Endothelial cell of umbilical vein (primary cell): Measurements from ENCODE around the gene RELN. TPM values are rescaled to one million over a fixed set of nuclear protein-coding genes. Genes with fewer than 3 reads are reported as not detected.

Source experiments
- BruUV-seq: library from RNA; stranded (reverse); fragments of 400-500 nt; replicated peaks from 2 replicates; lab custom pipeline; 2021; lab: Mats Ljungman, UMichigan
- CTCF ChIA-PET: fragments of 300-600, 350-600 bp; sonication (Branson Sonifier 250); formaldehyde crosslinking; loops from one replicate; lab custom pipeline; 2021; ENCODE audit warnings: antibody characterized with exemption, inconsistent platforms; lab: Charles Lee
- POLR2A ChIA-PET: fragments of 300-600, 350-600 bp; sonication (Branson Sonifier 250); formaldehyde crosslinking; loops from one replicate; lab custom pipeline; 2021; ENCODE audit warnings: antibody characterized with exemption, inconsistent platforms; lab: Charles Lee
- DNase-seq: peaks from one replicate; pipeline ENCODE4 v3.0.0-alpha.2; 2011; ENCODE audit warnings: low read depth, low spot score
- FAIRE-seq: peaks from 2 replicates; lab custom pipeline; 2011; peaks lifted over from hg19 to GRCh38; lab: Jason Lieb, UNC
- H2AFZ ChIP-seq: 2 replicates; pipeline ENCODE4 v1.6.0; 2012; ENCODE audit warnings: low read depth, low read length, control low read depth, inconsistent platforms
- H3K27ac ChIP-seq: 2 replicates; pipeline ENCODE4 v1.5.1; 2011; ENCODE audit warnings: low read depth, mild to moderate bottlenecking, control low read depth, low read length, moderate library complexity; ENCODE audit not compliant: insufficient read depth
- H3K27me3 ChIP-seq, 2 experiments: 2 replicates each; pipeline versions ENCODE4 v1.6.0 to v1.6.1; 2011; ENCODE audit warnings: low read length in 2 of 2, mixed read lengths in 1 of 2; ENCODE audit not compliant: control insufficient read depth in 2 of 2, insufficient read depth in 2 of 2
- H3K36me3 ChIP-seq, 2 experiments: 2 replicates in 1 of 2; 3 replicates in 1 of 2; pipeline ENCODE4 v1.5.1; 2011; ENCODE audit warnings: low read length in 2 of 2, mild to moderate bottlenecking in 1 of 2, moderate library complexity in 1 of 2; ENCODE audit not compliant: control insufficient read depth in 2 of 2, insufficient read depth in 2 of 2; ENCODE audit errors: extremely low read depth in 1 of 2
- H3K4me1 ChIP-seq: 3 replicates; pipeline ENCODE4 v1.5.1; 2011; ENCODE audit warnings: mild to moderate bottlenecking, low read length; ENCODE audit not compliant: control insufficient read depth, insufficient read depth; ENCODE audit errors: extremely low read depth
- H3K4me2 ChIP-seq: 2 replicates; pipeline ENCODE4 v1.6.1; 2011; ENCODE audit warnings: low read length, control low read depth, mixed read lengths; ENCODE audit not compliant: insufficient read depth
- H3K4me3 ChIP-seq, 3 experiments: fragments of 200-600 bp in 1 of 3; sonication (generic), shearing (Covaris generic) in 1 of 3; replicated peaks in 1 of 3; 2 replicates each; pipeline ENCODE4 v1.5.1; 2011 to 2016; ENCODE audit warnings: control low read depth in 3 of 3, low read length in 3 of 3, mild to moderate bottlenecking in 2 of 3, inconsistent platforms in 1 of 3, low read depth in 1 of 3, moderate library complexity in 1 of 3; ENCODE audit not compliant: insufficient read depth in 1 of 3
- H3K79me2 ChIP-seq: 2 replicates; pipeline ENCODE4 v1.6.0; 2012; ENCODE audit warnings: low read length, inconsistent platforms; ENCODE audit not compliant: control insufficient read depth, insufficient read depth
- H3K9ac ChIP-seq: replicated peaks from 2 replicates; pipeline ENCODE3; 2011; ENCODE audit warnings: low read length, control low read depth; ENCODE audit not compliant: insufficient read depth; ENCODE audit errors: extremely low read depth
- H3K9me1 ChIP-seq: replicated peaks from 3 replicates; pipeline ENCODE4 v1.6.0; 2011; ENCODE audit warnings: mild to moderate bottlenecking, low read length; ENCODE audit not compliant: control insufficient read depth, insufficient read depth; ENCODE audit errors: extremely low read depth
- H3K9me3 ChIP-seq: replicated peaks from 2 replicates; pipeline ENCODE4 v1.5.1; 2012; ENCODE audit warnings: low read length, inconsistent platforms; ENCODE audit not compliant: control insufficient read depth, insufficient read depth
- H4K20me1 ChIP-seq: replicated peaks from 2 replicates; pipeline ENCODE3; 2011; ENCODE audit warnings: mild to moderate bottlenecking, low read length; ENCODE audit not compliant: control insufficient read depth, insufficient read depth; ENCODE audit errors: extremely low read depth
- GATA2 ChIP-seq: IDR thresholded peaks from 2 replicates; pipeline ENCODE4 v1.7.0; 2011; ENCODE audit warnings: low read depth, mild to moderate bottlenecking, moderate library complexity, mixed read lengths, low read length; ENCODE audit not compliant: insufficient read length, insufficient read depth
- JUN ChIP-seq: IDR thresholded peaks from 2 replicates; pipeline ENCODE4 v1.6.1; 2011; ENCODE audit warnings: borderline replicate concordance, low read depth; ENCODE audit not compliant: insufficient read length, insufficient read depth
- POLR2A ChIP-seq: IDR thresholded peaks from 2 replicates; pipeline ENCODE4 v1.6.1; 2012; ENCODE audit warnings: low read depth, mild to moderate bottlenecking, control low read depth, low read length
- POLR2AphosphoS5 ChIP-seq: IDR thresholded peaks from 2 replicates; pipeline ENCODE4 v1.6.1; 2012; ENCODE audit warnings: low read depth, mild to moderate bottlenecking, control low read depth, low read length, moderate library complexity; ENCODE audit not compliant: insufficient read depth
- dilution Hi-C: fragments of 300-500 bp; cut with MboI; formaldehyde crosslinking; loops from one replicate; pipeline ENCODE4 v1.15.0; 2019; ENCODE audit warnings: low sequenced_read_pairs; ENCODE audit not compliant: extremely low pct_ligation_motif_present
- intact Hi-C: fragments of 100-400 bp; cut with micrococcal nuclease; formaldehyde crosslinking; loops from one replicate; pipeline ENCODE4 v1.10.0; 2022
- polyA plus RNA-seq, 4 experiments: library from polyadenylated mRNA; depleted of rRNA in 3 of 4; stranded (reverse) in 3 of 4; unstranded in 1 of 4; fragments of >200 nt; gene quantifications; 2 replicates each; pipeline versions ENCODE4 v1.2.1 to v1.2.3, GENCODE V29; 2011 to 2012; ENCODE audit warnings: missing spikeins in 1 of 4
- total RNA-seq: library from RNA; stranded (reverse); gene quantifications from 2 replicates; pipeline ENCODE4 v1.2.3, GENCODE V29; 2021
- TF ChIP-seq, protein P1 (sequence below), 2 donors: IDR thresholded peaks; 1 replicate in 1 of 2; 2 replicates in 1 of 2; pipeline ENCODE4 v1.5.1; 2011; ENCODE audit warnings: low read length in 2 of 2, mild to moderate bottlenecking in 2 of 2, moderate library complexity in 2 of 2, control low read depth in 1 of 2, inconsistent platforms in 1 of 2, low read depth in 1 of 2; ENCODE audit not compliant: insufficient read depth in 1 of 2; ENCODE audit errors: extremely low read depth in 1 of 2
- TF ChIP-seq, protein P2 (sequence below): IDR thresholded peaks from 2 replicates; pipeline ENCODE4 v1.6.1; 2011; ENCODE audit not compliant: insufficient read depth, insufficient read length

Gene RELN
- total and polyA plus RNA-seq, 2 donors (not counting 3 experiments of a cell fraction or from before 2014, with no cell fraction given): 0.15 to 0.22 TPM

DNA sequence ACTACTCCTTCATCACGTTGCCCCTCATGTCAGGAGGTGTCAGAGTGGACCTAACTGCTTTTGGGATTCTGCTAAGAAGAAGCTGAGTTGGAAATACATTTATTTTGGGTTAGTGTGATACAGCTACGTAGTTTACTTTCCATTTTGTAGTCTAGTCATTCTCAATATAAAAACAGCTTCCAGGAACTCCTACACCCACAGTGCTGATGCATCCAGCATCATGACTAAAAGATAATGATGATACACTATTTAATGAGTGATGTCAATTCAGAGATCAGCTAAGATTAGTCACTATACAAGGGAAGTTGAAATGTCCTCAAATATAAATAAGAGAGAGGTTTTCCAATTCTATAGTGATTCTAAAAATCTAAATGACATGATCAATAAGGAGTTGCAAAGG lies 279.2 kb downstream of the RELN start:
- TF ChIP-seq GATA2 (no peak), JUN (no peak), POLR2A (no peak), POLR2AphosphoS5 (no peak)
- TF ChIP-seq, protein P1, sequence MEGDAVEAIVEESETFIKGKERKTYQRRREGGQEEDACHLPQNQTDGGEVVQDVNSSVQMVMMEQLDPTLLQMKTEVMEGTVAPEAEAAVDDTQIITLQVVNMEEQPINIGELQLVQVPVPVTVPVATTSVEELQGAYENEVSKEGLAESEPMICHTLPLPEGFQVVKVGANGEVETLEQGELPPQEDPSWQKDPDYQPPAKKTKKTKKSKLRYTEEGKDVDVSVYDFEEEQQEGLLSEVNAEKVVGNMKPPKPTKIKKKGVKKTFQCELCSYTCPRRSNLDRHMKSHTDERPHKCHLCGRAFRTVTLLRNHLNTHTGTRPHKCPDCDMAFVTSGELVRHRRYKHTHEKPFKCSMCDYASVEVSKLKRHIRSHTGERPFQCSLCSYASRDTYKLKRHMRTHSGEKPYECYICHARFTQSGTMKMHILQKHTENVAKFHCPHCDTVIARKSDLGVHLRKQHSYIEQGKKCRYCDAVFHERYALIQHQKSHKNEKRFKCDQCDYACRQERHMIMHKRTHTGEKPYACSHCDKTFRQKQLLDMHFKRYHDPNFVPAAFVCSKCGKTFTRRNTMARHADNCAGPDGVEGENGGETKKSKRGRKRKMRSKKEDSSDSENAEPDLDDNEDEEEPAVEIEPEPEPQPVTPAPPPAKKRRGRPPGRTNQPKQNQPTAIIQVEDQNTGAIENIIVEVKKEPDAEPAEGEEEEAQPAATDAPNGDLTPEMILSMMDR (IDR thresholded peaks at IDR 0.05; ENCODE audit: extremely low read depth in 1 of 2, insufficient read depth in 1 of 2, low read depth in 1 of 2, low read length in 2 of 2): no peak
- TF ChIP-seq, protein P2, sequence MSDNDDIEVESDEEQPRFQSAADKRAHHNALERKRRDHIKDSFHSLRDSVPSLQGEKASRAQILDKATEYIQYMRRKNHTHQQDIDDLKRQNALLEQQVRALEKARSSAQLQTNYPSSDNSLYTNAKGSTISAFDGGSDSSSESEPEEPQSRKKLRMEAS: no peak
- Histone ChIP-seq H3K27ac (no peak overlapping the region), H2AFZ (peak overlapping the region; percentile 63), H3K27me3 (no peaks in the 10 kb centered on the region), H3K4me1 (peaks cover 10% of the 10 kb centered on the region), H3K79me2 (no peaks in the 10 kb centered on the region), H3K9me1 (no peaks in the 10 kb centered on the region), H4K20me1 (no peaks in the 10 kb centered on the region), H3K9me3 (no peaks in the 10 kb centered on the region), H3K36me3 (no peaks in the 10 kb centered on the region), H3K4me3 (no peak overlapping the region), H3K9ac (no peak overlapping the region), H3K4me2 (no peak overlapping the region)
- ChIA-PET POLR2A (no interaction called here), CTCF (interaction anchor here (1.0 to 1.2 kb wide), 2 partner anchors 8 to 25 kb away, joined by 3 read pairs; no protein-coding TSS in a partner anchor)
- BruUV-seq: no TSS peak
- FAIRE-seq (no peak), DNase-seq (no peak)
- dilution Hi-C loops (no loop called here), intact Hi-C loops (no loop called here)
